Measurements from ENCODE around the gene ALCAM.

ALCAM gene

GRCh38 chr3:105431200-105431599, 64.5 kb downstream of the ALCAM start:
- no peak for DNase-seq

DNA sequence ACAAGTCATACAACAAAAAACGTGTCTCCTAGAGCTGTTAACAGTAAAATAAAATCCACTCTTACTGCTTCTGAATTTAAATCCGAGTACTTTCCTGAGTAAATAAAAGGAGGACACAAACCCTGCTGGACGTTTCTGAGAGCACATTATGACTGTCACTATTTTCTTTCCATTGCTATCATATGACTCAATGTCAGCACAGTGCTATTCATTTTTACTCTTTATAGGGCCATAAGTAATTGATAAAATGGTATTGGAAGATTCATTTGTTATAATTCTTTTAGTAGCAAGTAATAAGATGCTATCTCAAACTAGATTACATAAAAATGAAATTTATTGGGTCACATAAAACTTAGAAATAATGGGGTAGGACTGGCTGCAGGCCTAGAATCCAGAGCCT, 68.6 kb downstream of the ALCAM start:
- no peak for DNase-seq

DNA sequence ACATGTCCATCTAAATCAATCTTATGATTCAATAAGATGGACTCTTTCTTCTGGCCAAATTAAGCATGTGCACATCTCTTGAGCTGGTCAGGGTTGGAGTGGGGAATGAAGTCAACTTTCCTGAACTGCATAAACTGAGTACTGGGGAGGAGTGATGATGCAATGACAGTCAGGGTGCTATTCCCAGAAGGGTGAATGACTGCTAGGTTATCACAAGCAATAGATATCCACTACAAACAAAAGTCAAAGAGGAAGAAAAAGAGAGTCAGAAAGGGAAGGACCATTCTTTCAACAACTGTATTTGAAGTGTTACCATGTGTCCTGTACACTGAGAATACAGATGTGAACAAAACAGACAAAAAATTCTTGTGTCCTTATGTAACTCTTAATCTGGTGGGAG, 70.0 kb downstream of the ALCAM start:
- DNase-seq = no peak

GRCh38 chr3:105440113-105440512, 73.4 kb downstream of the ALCAM start:
- no peak for DNase-seq

GRCh38 chr3:105444725-105445124, 78.0 kb downstream of the ALCAM start:
- no peak for DNase-seq

GRCh38 chr3:105448338-105448982, 81.8 kb downstream of the ALCAM start:
- DNase-seq = no peak

- no peak for DNase-seq
Observed at GRCh38 chr3:105449414-105449813, 82.7 kb downstream of the ALCAM start.

DNA sequence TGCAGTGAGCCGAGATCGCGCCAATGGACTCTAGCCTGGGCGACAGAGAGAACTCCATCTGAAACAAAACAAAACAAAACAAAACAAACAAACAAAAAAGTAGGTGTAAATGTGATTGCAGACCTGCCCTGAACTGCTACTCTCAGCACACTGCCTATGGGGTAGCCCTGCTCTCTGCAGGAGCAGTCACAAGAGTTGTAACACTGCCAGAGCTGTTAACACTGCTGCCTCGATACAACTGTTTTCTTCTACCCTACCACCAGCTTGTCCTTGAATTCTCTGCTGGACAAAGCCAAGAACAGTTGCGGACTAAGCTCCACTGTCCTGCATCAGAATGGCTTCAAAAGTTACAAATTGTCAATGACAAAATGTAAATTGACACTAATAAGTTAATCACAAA, 89.3 kb downstream of the ALCAM start:
- no peak for DNase-seq

DNA sequence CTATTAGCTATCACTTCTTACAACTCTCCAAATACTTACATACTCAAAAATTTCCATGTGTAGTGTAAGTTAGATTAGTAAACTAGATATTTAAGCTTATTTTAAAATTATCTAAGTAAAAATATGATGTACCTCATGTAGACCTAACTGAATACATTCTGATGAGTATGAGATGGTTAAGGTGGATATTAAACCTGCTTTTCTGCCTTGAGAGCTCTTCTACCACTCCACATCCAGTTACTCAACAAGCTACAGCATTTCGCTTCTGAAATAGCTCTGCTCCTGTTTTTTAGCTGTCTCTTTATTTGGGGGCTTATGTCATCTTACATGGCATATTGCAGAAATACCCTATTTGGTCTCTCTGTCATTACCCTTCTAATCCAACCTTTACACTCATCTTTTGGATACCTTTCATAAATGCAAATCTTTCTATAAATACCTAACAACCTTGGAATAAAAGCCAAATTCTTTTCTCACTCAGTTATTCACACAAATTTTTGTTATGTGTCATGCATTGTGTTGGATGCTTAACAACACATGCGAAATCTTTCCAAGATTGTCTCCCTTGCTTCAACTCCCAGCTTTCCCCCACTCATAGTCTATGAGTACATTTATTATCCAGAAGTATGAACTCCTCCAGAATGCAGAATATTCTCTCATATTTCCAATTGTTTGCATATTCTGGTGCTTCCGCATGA, 92.0 kb downstream of the ALCAM start:
- no peak for DNase-seq

DNA sequence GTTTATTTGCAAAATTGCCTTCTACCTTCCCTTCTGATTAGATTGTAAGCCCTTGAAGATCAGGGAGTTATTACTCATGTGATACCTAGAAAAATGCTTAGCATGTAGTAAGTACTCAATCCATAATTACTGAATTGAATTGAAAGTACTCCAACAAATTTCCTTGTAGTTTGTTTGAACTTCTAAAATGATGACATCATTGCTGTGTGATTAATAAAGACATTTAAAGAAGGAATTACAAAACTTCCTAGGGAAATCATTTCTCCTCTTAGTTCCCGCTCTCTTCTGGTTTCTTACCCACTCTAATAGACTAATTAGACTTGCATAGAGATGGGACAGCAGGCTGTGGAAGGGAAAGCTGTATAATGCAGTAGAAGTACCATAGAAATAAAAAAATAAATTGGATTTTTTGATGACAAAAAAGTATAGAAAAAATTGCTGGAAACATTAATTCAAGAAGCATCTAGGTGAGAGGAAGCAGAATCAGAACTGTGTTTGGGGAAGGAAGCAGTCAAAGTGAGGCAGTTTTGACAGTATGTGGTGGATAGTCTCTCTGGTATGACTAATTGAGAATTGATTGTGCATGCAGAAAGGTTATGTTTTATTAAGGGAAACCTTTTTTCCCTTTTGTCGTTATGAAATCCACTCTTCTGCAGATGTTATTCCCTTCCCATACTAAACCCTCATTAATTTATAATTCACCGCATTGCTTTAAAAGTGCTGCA, 93.0 kb downstream of the ALCAM start:
- no peak for DNase-seq

DNA sequence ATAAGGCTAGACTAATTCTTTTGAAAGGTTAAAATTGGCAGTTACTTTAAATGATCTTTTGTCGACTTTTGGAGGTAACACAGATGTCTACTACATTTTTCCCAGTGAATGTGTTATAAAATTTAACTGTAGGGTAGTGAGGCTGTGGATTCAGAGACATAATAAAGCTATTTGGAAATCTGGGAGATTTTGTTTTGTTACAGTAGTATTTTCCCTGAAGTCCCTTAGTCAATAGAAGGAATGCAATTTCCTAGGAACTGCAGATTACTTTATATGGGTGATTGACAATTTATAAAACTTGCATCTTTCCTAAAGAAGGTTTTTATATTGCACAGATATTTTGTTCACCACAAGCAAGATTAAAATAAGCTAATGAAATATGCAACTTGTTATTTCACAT, 96.9 kb downstream of the ALCAM start:
- DNase-seq = no peak

GRCh38 chr3:105465251-105465853, 98.6 kb downstream of the ALCAM start:
- DNase-seq = no peak

- no peak for DNase-seq
Observed at GRCh38 chr3:105466072-105466471, 99.4 kb downstream of the ALCAM start.

DNA sequence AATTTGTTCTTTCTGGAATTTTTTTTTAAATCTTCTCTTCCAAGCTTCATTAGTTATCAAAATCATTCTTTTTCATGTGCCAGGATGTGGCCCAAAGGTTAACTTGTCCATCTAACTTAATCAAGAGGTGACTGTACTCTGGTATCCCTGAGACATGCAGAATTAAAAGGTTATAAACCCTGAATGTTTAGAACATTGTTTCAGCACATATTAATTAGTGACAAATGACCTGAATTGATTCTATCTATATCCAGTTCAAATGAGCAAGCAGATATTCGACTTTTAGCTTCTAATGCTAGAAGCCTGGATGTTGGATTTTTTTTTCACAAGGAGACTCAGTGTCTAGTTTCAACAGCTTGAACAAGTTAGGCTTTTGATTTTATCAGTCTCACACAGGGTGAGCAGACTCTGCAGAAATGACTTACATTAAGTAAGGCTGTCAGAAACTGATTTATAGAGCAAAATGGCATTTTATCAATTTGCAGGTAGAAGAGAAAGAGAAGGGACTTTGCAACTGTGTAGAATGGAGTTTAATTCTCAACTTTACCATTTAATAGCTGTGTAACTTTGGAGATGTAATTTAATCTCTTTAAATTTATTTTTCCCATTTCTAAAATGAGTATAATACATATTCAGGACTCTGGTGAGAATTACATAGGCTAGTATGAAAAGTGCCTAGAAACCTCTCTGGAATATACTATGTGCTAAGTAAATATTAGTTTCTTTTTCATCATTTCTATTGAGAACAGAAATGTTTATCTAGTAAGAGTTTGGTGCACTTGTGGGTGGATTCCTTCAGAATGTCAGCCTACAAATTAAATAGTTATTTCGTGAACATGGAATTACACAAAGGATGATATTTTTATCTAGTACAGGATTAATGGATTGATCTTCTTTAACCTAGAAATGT, 100.0 kb downstream of the ALCAM start:
- no peak for DNase-seq

DNA sequence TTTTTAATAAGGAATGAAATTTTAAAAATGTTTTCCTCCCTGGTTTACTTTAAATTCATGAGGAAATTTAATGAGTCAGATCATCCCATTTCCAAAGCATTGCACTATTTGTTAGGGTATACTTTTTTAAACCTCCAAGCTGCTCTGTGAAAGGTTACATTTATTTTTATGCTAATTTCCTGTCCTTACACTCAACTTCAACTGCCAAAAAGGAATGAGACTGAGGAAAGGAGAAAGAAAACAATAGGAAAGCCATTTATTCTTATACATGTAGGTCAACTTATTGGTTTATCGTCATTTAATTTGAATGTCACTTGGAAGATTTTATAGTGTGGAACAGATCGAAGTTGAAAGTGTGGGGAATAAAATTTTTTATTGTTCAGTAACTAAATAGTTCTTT, 104.1 kb downstream of the ALCAM start:
- no peak for DNase-seq

GRCh38 chr3:105473521-105474223, 107.0 kb downstream of the ALCAM start:
- DNase-seq = no peak

GRCh38 chr3:105480768-105481167, 114.1 kb downstream of the ALCAM start:
- DNase-seq = no peak

GRCh38 chr3:105483476-105483875, 116.8 kb downstream of the ALCAM start:
- DNase-seq = no peak

GRCh38 chr3:105490045-105490444, 123.3 kb downstream of the ALCAM start:
- DNase-seq = no peak

GRCh38 chr3:105493305-105493892, 126.7 kb downstream of the ALCAM start:
- no peak for DNase-seq

- no peak for DNase-seq
Observed at GRCh38 chr3:105495021-105495420, 128.3 kb downstream of the ALCAM start.

DNA sequence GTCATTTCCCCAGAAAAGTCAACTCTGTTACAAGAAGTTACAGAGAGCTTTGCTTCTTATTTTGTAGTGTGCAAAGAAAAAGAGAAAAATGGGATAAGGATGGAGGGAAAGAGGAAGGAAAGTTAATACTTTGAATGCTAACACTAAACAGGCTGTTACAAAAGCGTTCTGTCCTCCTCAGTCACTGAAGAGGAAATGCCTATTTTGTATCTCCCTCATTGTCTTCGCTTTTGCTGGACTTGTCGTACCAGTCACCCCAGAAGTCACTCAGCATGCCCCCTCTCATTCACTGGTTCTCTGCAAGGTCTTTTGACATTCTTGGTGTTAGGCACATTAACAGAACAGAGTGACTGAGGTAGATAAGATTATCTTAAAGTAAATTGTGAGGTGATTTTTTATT, 129.6 kb downstream of the ALCAM start:
- DNase-seq = no peak
